ENCODE measurements around the gene QKI. TPM values are rescaled to one million over a fixed set of nuclear protein-coding genes. Genes with fewer than 3 reads are reported as not detected.

QKI gene
- total RNA-seq, 1 donor from 2014 or later: 267 TPM

GRCh38 chr6:163507965-163508364, 93.4 kb downstream of the QKI start:
- no peak for TF ChIP-seq CTCF (conservative IDR thresholded peaks at IDR 0.05)
- no peak overlapping the region for H3K27ac Mint-ChIP-seq (ENCODE audit: unreplicated experiment)
- H3K36me3 Mint-ChIP-seq (ENCODE audit: low read depth): peaks cover 51% of the 10 kb centered on the region
- H3K9me3 Mint-ChIP-seq: peaks cover 30% of the 10 kb centered on the region
- no peak for DNase-seq (ENCODE audit: low read depth, low spot score)
- H3K27me3 Mint-ChIP-seq (ENCODE audit: low read depth): peaks cover 2% of the 10 kb centered on the region
- no peaks in the 10 kb centered on the region for H3K4me1 Mint-ChIP-seq
- peak overlapping the region; percentile 50 for H3K4me3 Mint-ChIP-seq

- Mint-ChIP-seq H3K27ac (ENCODE audit: unreplicated experiment) (no peak overlapping the region), H3K4me3 (no peak overlapping the region), H3K9me3 (peaks cover 3% of the 10 kb centered on the region), H3K36me3 (ENCODE audit: low read depth) (peaks cover 8% of the 10 kb centered on the region), H3K27me3 (ENCODE audit: low read depth) (no peaks in the 10 kb centered on the region), H3K4me1 (peaks cover 10% of the 10 kb centered on the region)
- TF ChIP-seq CTCF (conservative IDR thresholded peaks at IDR 0.05): no peak
- no peak for DNase-seq (ENCODE audit: low read depth, low spot score)
Measured at GRCh38 chr6:163513003-163513402, 98.5 kb downstream of the QKI start.

GRCh38 chr6:163513570-163514166, 99.2 kb downstream of the QKI start:
- Mint-ChIP-seq H3K36me3 (ENCODE audit: low read depth) (peaks cover 5% of the 10 kb centered on the region), H3K4me1 (peaks cover 16% of the 10 kb centered on the region), H3K27me3 (ENCODE audit: low read depth) (no peaks in the 10 kb centered on the region), H3K9me3 (no peaks in the 10 kb centered on the region), H3K27ac (ENCODE audit: unreplicated experiment) (no peak overlapping the region), H3K4me3 (no peak overlapping the region)
- TF ChIP-seq CTCF (conservative IDR thresholded peaks at IDR 0.05): no peak
- DNase-seq (ENCODE audit: low read depth, low spot score): no peak

GRCh38 chr6:163516908-163517307, 102.4 kb downstream of the QKI start:
- Mint-ChIP-seq H3K27me3 (ENCODE audit: low read depth) (no peaks in the 10 kb centered on the region), H3K4me1 (peaks cover 30% of the 10 kb centered on the region), H3K36me3 (ENCODE audit: low read depth) (peaks cover 2% of the 10 kb centered on the region), H3K4me3 (no peak overlapping the region), H3K9me3 (no peaks in the 10 kb centered on the region), H3K27ac (ENCODE audit: unreplicated experiment) (peak overlapping the region; percentile 29)
- no peak for TF ChIP-seq CTCF (conservative IDR thresholded peaks at IDR 0.05)
- DNase-seq (ENCODE audit: low read depth, low spot score): no peak

GRCh38 chr6:163520956-163521355, 106.4 kb downstream of the QKI start:
- Mint-ChIP-seq H3K4me3 (no peak overlapping the region), H3K27ac (ENCODE audit: unreplicated experiment) (no peak overlapping the region), H3K36me3 (ENCODE audit: low read depth) (no peaks in the 10 kb centered on the region), H3K27me3 (ENCODE audit: low read depth) (no peaks in the 10 kb centered on the region), H3K9me3 (no peaks in the 10 kb centered on the region), H3K4me1 (peaks cover 47% of the 10 kb centered on the region)
- TF ChIP-seq CTCF (conservative IDR thresholded peaks at IDR 0.05): no peak
- DNase-seq (ENCODE audit: low read depth, low spot score): no peak
